ENCODE results near the gene OXCT1.

DNA sequence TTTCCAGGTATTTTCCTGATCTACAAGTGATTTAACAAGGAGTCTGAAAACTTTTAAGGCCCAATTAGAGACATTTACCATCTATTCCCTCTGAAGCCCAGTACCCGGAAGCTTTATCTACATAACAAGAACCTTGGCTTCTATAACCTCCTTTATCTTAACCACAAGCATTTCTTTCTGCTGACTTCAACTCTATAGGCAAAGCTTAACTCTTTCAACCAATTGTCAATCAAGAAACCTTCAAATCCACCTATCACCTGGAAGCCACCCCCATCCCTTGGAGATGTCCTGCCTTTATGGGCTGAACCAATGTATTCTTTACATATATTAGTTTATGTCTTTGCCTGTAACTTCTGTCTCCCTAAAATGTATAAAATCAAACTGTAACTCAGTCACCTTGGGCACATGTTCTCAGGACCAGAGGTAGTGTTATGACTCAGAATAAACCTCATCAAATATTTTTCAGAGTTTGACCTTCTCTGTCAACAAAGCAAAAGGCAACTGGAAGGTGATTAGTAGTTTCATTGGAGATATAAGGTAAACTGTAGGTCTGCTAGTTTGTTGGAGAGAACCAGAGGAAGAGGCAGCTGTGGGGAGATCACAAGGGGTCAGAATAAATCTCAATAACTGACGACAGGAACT is 21.0 kb upstream of the OXCT1 start:
- no peak for TF ChIP-seq POLR2A (IDR thresholded peaks at IDR 0.05)
- TF ChIP-seq, protein P1, sequence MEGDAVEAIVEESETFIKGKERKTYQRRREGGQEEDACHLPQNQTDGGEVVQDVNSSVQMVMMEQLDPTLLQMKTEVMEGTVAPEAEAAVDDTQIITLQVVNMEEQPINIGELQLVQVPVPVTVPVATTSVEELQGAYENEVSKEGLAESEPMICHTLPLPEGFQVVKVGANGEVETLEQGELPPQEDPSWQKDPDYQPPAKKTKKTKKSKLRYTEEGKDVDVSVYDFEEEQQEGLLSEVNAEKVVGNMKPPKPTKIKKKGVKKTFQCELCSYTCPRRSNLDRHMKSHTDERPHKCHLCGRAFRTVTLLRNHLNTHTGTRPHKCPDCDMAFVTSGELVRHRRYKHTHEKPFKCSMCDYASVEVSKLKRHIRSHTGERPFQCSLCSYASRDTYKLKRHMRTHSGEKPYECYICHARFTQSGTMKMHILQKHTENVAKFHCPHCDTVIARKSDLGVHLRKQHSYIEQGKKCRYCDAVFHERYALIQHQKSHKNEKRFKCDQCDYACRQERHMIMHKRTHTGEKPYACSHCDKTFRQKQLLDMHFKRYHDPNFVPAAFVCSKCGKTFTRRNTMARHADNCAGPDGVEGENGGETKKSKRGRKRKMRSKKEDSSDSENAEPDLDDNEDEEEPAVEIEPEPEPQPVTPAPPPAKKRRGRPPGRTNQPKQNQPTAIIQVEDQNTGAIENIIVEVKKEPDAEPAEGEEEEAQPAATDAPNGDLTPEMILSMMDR (IDR thresholded peaks at IDR 0.05), result no peak

Data from thyroid gland (tissue), 4 donors.